ENCODE data around the gene IZUMO2.
"Not testable (repeated sequence)": the region's sequence is repeated elsewhere in the genome, so short reads cannot be mapped to it uniquely, and the experiment has no call there.

IZUMO2 gene

DNA sequence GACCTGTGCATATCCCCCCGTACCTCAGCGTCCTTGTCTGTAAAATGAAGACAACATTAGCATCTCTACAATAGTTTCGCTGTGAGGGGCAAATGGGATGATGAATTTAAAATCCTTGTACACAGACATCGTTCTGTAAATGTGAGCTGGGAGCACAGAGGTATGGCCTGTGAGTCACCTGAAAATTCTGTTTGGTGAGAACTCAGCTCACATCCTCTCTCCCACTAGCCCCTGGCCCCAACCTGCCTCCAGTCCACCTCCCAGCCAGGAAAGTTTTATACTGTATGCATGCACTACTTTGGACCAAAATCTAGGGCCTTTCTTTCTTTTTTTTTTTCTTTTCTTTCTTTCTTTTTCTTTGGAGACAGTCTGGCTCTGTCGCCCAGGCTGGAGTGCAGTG, 8.7 kb upstream of the IZUMO2 start:
- H3K9me3 ChIP-seq (ENCODE audit: control insufficient read depth, insufficient read depth, low read length), result peaks cover 8% of the 10 kb centered on the region
- no peak overlapping the region for H3K27ac ChIP-seq (ENCODE audit: low read length)
- H3K27me3 ChIP-seq (ENCODE audit: control insufficient read depth, insufficient read depth, low read length), result no peaks in the 10 kb centered on the region
- DNase-seq (ENCODE audit: low read depth, low spot score), result no peak
- H3K4me3 ChIP-seq (ENCODE audit: low read length), result no peak overlapping the region
- no peaks in the 10 kb centered on the region for H3K4me1 ChIP-seq (ENCODE audit: control insufficient read depth, insufficient read depth, low read length)
- no peaks in the 10 kb centered on the region for H3K36me3 ChIP-seq (ENCODE audit: control insufficient read depth, insufficient read depth, low read length)
- no CpG with 5 or more reads among the region's 5 CpGs for WGBS (ENCODE audit: insufficient coverage, insufficient read length)

GRCh38 chr19:50167314-50167721, 4.2 kb upstream of the IZUMO2 start:
- WGBS (ENCODE audit: insufficient coverage, insufficient read length), result no CpG with 5 or more reads among the region's 12 CpGs
- H3K9me3 ChIP-seq (ENCODE audit: control insufficient read depth, insufficient read depth, low read length), result peaks cover 6% of the 10 kb centered on the region; the same call in 1 of the 2 replicates
- H3K27ac ChIP-seq (ENCODE audit: low read length), result no peak overlapping the region
- DNase-seq (ENCODE audit: low read depth, low spot score), result no peak
- H3K4me1 ChIP-seq (ENCODE audit: control insufficient read depth, insufficient read depth, low read length), result no peaks in the 10 kb centered on the region
- H3K36me3 ChIP-seq (ENCODE audit: control insufficient read depth, insufficient read depth, low read length), result no peaks in the 10 kb centered on the region
- H3K4me3 ChIP-seq (ENCODE audit: low read length), result no peak overlapping the region
- no peaks in the 10 kb centered on the region for H3K27me3 ChIP-seq (ENCODE audit: control insufficient read depth, insufficient read depth, low read length)

- no CpG with 5 or more reads among the region's 2 CpGs for WGBS (ENCODE audit: insufficient coverage, insufficient read length)
- no peaks in the 10 kb centered on the region for H3K27me3 ChIP-seq (ENCODE audit: control insufficient read depth, insufficient read depth, low read length)
These were observed 4.0 kb downstream of the IZUMO2 start for GRCh38 chr19:50159078-50159477.

DNA sequence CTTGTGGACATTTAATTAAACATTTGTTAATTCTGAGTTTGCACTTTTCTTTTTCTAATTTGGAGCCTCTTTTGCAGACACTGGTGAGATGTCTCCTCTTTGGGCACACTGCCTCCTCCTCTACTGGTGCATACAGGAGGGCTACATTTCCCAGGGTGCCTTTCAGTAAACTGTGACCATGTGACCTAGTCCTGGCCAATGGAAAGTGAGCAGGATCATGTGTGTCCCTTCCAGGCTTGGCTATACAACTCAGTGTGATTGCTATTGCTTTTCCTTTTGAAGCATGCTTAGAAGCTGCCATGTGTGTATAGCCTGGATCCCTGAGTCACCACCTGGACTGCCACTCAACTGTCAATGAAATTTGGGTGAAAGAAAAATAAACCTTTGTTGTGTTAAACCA, 4.5 kb downstream of the IZUMO2 start:
- DNase-seq (ENCODE audit: low read depth, low spot score), result no peak
- H3K27me3 ChIP-seq (ENCODE audit: control insufficient read depth, insufficient read depth, low read length), result no peaks in the 10 kb centered on the region

More at GRCh38 chr19:50159078-50159477, 4.0 kb downstream of the IZUMO2 start:
- no peak for DNase-seq (ENCODE audit: low read depth, low spot score)
- H3K4me1 ChIP-seq (ENCODE audit: control insufficient read depth, insufficient read depth, low read length), result no peaks in the 10 kb centered on the region
- no peak overlapping the region for H3K4me3 ChIP-seq (ENCODE audit: low read length)
- peaks cover 5% of the 10 kb centered on the region; the same call in 1 of the 2 replicates for H3K9me3 ChIP-seq (ENCODE audit: control insufficient read depth, insufficient read depth, low read length)
- H3K27ac ChIP-seq (ENCODE audit: low read length), result no peak overlapping the region
- H3K36me3 ChIP-seq (ENCODE audit: control insufficient read depth, insufficient read depth, low read length), result no peaks in the 10 kb centered on the region

DNA sequence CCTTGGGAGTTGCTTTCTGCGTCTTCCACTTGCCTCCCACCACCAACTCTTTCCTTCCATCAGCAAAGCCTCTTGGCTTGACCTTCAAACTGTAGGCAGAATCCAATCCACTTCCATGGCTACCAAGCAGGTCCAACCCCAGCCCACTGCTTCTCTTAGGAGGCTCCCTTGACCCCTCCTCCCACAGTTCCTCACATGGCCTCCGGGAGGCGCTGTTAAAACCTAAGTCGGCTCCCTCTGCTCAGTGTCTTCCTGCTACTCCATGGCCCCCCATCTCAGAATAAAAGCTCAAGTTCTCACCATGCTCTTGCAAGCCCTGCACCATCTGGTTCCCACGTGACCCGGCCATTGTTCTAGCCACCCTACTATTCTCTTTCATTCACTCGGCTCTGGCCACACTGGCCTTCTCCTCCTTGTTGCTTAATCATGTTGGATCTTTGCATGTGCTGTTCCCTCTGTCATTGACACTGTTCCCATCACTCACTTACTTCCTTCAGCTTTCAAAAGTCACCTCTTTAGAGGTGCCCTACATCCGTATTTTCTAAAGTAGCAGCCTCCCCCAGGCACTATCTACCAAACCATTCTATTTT, 7.5 kb downstream of the IZUMO2 start:
- Histone ChIP-seq H3K4me3 (ENCODE audit: low read length) (no peak overlapping the region), H3K9me3 (ENCODE audit: control insufficient read depth, insufficient read depth, low read length) (peaks cover 2% of the 10 kb centered on the region), H3K27ac (ENCODE audit: low read length) (no peak overlapping the region), H3K36me3 (ENCODE audit: control insufficient read depth, insufficient read depth, low read length) (no peaks in the 10 kb centered on the region), H3K27me3 (ENCODE audit: control insufficient read depth, insufficient read depth, low read length) (no peaks in the 10 kb centered on the region), H3K4me1 (ENCODE audit: control insufficient read depth, insufficient read depth, low read length) (no peaks in the 10 kb centered on the region)
- DNase-seq (ENCODE audit: low read depth, low spot score), result no peak
- no CpG with 5 or more reads among the region's 8 CpGs for WGBS (ENCODE audit: insufficient coverage, insufficient read length)

More for the DNA sequence above, 4.5 kb downstream of the IZUMO2 start:
- H3K9me3 ChIP-seq (ENCODE audit: control insufficient read depth, insufficient read depth, low read length), result peaks cover 5% of the 10 kb centered on the region; the same call in 1 of the 2 replicates
- no peaks in the 10 kb centered on the region for H3K4me1 ChIP-seq (ENCODE audit: control insufficient read depth, insufficient read depth, low read length)
- no peaks in the 10 kb centered on the region for H3K36me3 ChIP-seq (ENCODE audit: control insufficient read depth, insufficient read depth, low read length)
- no peak overlapping the region for H3K27ac ChIP-seq (ENCODE audit: low read length)
- H3K4me3 ChIP-seq (ENCODE audit: low read length), result no peak overlapping the region

- no peak for DNase-seq (ENCODE audit: low read depth, low spot score)
- H3K27me3 ChIP-seq (ENCODE audit: control insufficient read depth, insufficient read depth, low read length), result no peaks in the 10 kb centered on the region
- no peaks in the 10 kb centered on the region for H3K36me3 ChIP-seq (ENCODE audit: control insufficient read depth, insufficient read depth, low read length)
- WGBS (ENCODE audit: insufficient coverage, insufficient read length), result no CpG with 5 or more reads among the region's 16 CpGs
- H3K4me3 ChIP-seq (ENCODE audit: low read length), result no peak overlapping the region
- no peak overlapping the region for H3K27ac ChIP-seq (ENCODE audit: low read length)
- H3K9me3 ChIP-seq (ENCODE audit: control insufficient read depth, insufficient read depth, low read length), result peaks cover 2% of the 10 kb centered on the region
- H3K4me1 ChIP-seq (ENCODE audit: control insufficient read depth, insufficient read depth, low read length), result no peaks in the 10 kb centered on the region
These were observed 8.6 kb downstream of the IZUMO2 start for GRCh38 chr19:50154529-50154928.

GRCh38 chr19:50152578-50152977, 10.5 kb downstream of the IZUMO2 start:
- Histone ChIP-seq H3K27me3 (ENCODE audit: control insufficient read depth, insufficient read depth, low read length) (no peaks in the 10 kb centered on the region), H3K4me3 (ENCODE audit: low read length) (no peak overlapping the region), H3K9me3 (ENCODE audit: control insufficient read depth, insufficient read depth, low read length) (no peaks in the 10 kb centered on the region; the same call in 1 of the 2 replicates), H3K36me3 (ENCODE audit: control insufficient read depth, insufficient read depth, low read length) (no peaks in the 10 kb centered on the region), H3K27ac (ENCODE audit: low read length) (no peak overlapping the region), H3K4me1 (ENCODE audit: control insufficient read depth, insufficient read depth, low read length) (no peaks in the 10 kb centered on the region)
- WGBS (ENCODE audit: insufficient coverage, insufficient read length), result no CpG with 5 or more reads among the region's 4 CpGs
- no peak for DNase-seq (ENCODE audit: low read depth, low spot score)

- H3K4me1 ChIP-seq (ENCODE audit: control insufficient read depth, insufficient read depth, low read length), result no peaks in the 10 kb centered on the region
- no peak overlapping the region for H3K4me3 ChIP-seq (ENCODE audit: low read length)
- H3K9me3 ChIP-seq (ENCODE audit: control insufficient read depth, insufficient read depth, low read length), result peaks cover 3% of the 10 kb centered on the region
- no peaks in the 10 kb centered on the region for H3K36me3 ChIP-seq (ENCODE audit: control insufficient read depth, insufficient read depth, low read length)
- H3K27me3 ChIP-seq (ENCODE audit: control insufficient read depth, insufficient read depth, low read length), result no peaks in the 10 kb centered on the region
- no peak overlapping the region for H3K27ac ChIP-seq (ENCODE audit: low read length)
- DNase-seq (ENCODE audit: low read depth, low spot score), result no peak
These were observed 14.6 kb downstream of the IZUMO2 start for GRCh38 chr19:50148528-50148927.

- H3K27ac ChIP-seq (ENCODE audit: low read length), result no peak overlapping the region
- no peaks in the 10 kb centered on the region for H3K4me1 ChIP-seq (ENCODE audit: control insufficient read depth, insufficient read depth, low read length)
- DNase-seq (ENCODE audit: low read depth, low spot score), result no peak
- H3K36me3 ChIP-seq (ENCODE audit: control insufficient read depth, insufficient read depth, low read length), result no peaks in the 10 kb centered on the region
- H3K4me3 ChIP-seq (ENCODE audit: low read length), result peak overlapping the region; percentile 62; the same call in 1 of the 2 replicates
- no peaks in the 10 kb centered on the region for H3K27me3 ChIP-seq (ENCODE audit: control insufficient read depth, insufficient read depth, low read length)
- peaks cover 3% of the 10 kb centered on the region for H3K9me3 ChIP-seq (ENCODE audit: control insufficient read depth, insufficient read depth, low read length)
- WGBS (ENCODE audit: insufficient coverage, insufficient read length), result no CpG with 5 or more reads among the region's 52 CpGs
These were observed 15.3 kb downstream of the IZUMO2 start for GRCh38 chr19:50147462-50148423.

DNA sequence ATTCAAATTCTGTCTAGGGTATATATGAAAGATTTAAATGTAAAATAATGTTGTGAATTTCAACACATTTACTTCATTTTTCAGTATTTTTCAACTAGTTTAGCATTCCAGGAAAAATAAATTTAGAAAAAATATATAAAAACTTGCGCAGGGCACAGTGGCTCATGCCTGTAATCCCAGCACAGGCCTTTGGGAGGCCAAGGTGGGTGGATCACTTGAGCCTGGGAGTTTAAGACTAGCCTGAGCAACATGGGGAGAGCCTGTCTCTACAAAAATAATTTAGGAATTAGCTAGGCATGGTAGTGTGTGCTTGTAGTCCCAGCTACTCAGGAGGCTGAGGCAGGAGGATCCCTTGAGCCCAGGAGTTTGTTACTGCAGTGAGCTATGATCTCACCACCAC, 21.2 kb downstream of the IZUMO2 start:
- DNase-seq (ENCODE audit: low read depth, low spot score); H3K27ac ChIP-seq (ENCODE audit: low read length); H3K4me1 ChIP-seq (ENCODE audit: control insufficient read depth, insufficient read depth, low read length); H3K4me3 ChIP-seq (ENCODE audit: low read length); H3K36me3 ChIP-seq (ENCODE audit: control insufficient read depth, insufficient read depth, low read length); H3K27me3 ChIP-seq (ENCODE audit: control insufficient read depth, insufficient read depth, low read length); H3K9me3 ChIP-seq (ENCODE audit: control insufficient read depth, insufficient read depth, low read length): not testable (repeated sequence)
- whole genome bisulfite sequencing (ENCODE audit: insufficient coverage, insufficient read length), result no CpG with 5 or more reads among the region's 1 CpG

Data from iPS DF 6.9 (cell line).